ENCODE measurements around the gene IL16.

GRCh38 chr15:81160312-81161159 is 36.1 kb upstream of the IL16 start:
- TF ChIP-seq MAX (IDR thresholded peaks at IDR 0.05) (no peak), TAF1 (IDR thresholded peaks at IDR 0.05; ENCODE audit: low read depth) (no peak)
